ENCODE measurements around the gene NRP1. TPM values are rescaled to one million over a fixed set of nuclear protein-coding genes. Genes with fewer than 3 reads are reported as not detected.
A peak's percentile ranks its signal among the peaks of the same experiment; 100 is the strongest.

Gene NRP1
- total RNA-seq, 1 donor from 2014 or later = 178 TPM

- no peak for DNase-seq
Measured at GRCh38 chr10:33176688-33177087, 157.8 kb downstream of the NRP1 start.

GRCh38 chr10:33174674-33175434 is 159.6 kb downstream of the NRP1 start:
- DNase-seq = no peak

DNA sequence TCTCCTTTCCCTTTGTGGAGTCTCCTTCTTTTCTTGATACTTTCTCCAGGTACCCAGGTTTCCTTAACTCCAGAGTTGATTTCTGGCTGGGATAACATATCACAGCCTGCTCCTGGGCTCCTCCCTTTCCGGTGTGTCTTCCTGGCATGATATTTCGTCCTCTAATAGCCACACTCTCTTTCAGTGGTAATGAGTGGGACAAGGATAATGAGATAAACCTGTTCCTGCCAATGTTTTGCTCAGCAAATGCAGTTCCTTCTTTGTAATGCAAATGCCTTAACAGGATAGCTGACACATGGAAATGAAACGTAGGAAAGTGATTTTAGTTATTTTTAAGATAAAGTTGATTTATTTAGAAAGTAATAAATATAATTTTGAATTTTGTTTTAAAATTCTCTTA is 168.6 kb downstream of the NRP1 start:
- no peak for DNase-seq

DNA sequence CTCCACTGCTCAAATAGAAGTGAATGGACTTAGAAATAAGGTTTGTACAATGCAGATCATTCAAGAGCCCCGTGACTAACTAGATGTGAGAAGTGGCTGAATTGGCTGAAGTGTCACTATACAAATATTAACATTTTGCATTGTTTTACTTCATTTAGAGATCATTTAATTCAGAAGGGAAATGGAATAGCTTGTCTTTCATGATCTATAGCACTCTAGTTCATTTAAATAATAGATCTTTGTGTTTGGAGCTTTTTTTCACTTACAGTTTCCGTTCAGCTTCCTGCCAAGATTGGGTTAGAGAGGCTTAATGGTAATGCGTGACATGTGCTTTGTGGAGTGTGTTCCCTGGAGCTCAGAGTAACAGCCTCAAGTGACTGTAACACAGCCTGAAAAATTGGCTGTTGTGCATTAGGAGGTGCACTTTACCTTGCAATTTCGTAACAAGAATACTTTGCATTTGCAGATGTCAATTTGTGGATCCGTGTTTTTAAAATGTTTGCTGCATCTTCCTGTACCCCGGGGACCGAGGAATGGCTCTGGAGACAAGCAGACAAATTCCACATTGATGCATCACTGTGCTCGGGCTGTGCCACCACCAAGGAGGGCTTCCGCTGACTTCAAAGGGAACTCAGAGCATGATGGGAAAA is 170.3 kb downstream of the NRP1 start:
- DNase-seq = peak; percentile 67

GRCh38 chr10:33162248-33162575 is 172.3 kb downstream of the NRP1 start:
- no peak for DNase-seq

DNA sequence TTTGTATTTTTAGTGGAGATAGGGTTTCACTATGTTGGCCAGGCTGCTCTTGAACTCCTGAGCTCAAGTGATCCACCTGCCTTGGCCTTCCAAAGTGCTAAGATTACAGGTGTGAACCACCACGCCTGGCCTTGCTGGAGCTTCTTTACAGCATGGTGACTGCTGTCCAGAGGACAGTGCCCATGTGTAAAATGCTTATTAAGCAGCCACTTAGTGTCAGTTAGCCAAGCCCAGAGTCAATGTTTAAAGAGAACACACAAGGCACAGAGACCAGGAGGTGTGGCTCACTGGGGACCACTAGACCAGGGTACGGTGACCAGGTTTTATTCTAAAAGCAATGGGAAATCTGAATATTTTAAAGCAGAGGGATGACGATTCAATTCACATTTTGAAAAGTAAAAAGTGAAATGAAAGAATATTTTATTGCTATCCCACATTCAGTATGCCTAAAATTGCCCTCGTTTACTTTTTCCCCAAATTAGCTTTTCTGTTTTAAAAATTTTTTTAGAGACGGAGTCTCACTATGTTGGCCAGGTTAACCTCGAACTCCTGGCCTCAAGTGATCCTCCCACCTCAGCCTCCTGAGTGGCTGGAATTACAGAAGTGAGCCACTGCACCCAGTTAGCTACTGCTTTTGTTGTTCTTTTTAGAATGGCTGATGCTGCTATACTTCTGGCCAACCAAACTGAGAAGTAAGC is 172.8 kb downstream of the NRP1 start:
- no peak for DNase-seq

DNA sequence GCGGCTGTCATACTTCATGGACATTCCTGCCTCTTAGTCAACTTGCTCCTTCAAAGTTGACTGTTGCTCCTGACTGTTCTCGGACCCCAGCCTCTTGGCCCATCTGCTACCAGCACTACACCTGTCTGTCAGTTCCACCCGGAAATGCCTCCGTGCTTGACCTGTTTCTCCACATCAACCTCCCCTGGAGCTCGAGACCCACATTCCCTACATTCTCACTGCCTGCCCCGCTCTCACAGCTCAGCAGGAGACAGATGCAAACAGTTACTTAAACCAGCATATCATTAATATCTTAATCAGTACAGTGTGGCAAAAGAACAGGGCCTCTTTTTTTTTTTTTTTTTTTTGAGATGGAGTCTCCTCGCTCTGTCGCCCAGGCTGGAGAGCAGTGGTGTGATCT is 174.3 kb downstream of the NRP1 start:
- no peak for DNase-seq

GRCh38 chr10:33157103-33157502 is 177.4 kb downstream of the NRP1 start:
- peak; percentile 61 for DNase-seq

DNA sequence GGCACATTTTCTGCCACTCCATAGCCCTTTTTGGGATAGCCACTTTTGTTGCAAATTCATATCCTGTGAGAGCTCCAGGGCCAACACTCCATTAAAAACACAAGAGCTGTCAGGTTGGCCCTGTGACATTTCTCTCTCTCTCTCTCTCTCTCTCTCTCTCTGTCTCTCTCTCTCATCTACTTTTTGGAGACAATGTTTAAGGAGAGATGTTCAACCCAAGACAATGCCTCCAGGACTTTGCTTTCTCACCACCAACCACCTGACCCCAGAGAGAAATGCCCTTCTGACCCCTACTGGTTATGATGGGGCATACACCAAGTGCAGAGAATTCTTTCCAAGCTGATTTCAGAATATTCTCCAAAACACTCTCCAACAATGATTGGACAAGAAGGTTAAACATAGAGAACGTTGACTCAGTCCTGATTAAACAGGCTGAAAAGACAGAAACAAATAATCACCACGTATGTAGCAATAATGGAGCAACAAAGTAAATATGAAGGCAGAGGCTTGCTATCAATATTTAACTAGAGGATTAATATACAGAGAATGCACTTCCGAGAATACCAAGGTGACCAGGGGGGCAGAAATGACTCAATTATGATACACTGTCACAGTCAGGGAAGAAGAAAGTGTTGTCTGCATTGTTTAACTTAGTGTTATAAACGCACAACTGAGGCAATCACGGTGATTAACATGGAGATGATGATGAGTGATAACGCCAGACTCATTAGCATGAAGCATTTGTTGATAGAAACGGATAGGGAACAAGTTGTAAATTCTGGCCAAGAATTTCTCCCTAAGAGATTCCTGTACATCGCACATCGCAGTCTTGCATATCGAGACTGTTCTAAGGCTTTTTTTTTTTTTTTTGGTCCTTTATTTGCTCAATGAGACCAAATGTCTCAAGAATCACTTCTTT is 178.5 kb downstream of the NRP1 start:
- DNase-seq = peak; percentile 64

GRCh38 chr10:33154590-33154989 is 179.9 kb downstream of the NRP1 start:
- no peak for DNase-seq

DNA sequence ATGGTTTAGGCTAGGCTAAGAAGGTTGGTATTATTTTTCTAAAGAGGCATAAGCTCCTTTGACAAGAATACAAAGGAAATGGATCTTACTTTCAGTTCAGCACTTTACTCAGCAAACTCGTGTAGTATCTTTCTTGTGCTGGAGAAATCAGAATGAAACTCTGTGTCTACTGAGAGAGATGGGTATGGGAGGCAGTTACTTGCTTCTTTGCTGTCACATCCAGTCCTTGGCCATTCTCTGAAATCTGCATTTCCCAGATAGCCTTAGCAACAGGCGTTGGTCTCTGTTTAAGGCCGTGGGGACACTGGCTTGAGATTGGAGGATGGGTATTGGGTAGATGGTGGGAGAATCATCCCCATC is 180.5 kb downstream of the NRP1 start:
- no peak for DNase-seq

GRCh38 chr10:33153251-33153967 is 181.1 kb downstream of the NRP1 start:
- DNase-seq = no peak

GRCh38 chr10:33152750-33153149 is 181.7 kb downstream of the NRP1 start:
- DNase-seq = no peak

- no peak for DNase-seq
Measured at GRCh38 chr10:33152146-33152545, 182.3 kb downstream of the NRP1 start.

DNA sequence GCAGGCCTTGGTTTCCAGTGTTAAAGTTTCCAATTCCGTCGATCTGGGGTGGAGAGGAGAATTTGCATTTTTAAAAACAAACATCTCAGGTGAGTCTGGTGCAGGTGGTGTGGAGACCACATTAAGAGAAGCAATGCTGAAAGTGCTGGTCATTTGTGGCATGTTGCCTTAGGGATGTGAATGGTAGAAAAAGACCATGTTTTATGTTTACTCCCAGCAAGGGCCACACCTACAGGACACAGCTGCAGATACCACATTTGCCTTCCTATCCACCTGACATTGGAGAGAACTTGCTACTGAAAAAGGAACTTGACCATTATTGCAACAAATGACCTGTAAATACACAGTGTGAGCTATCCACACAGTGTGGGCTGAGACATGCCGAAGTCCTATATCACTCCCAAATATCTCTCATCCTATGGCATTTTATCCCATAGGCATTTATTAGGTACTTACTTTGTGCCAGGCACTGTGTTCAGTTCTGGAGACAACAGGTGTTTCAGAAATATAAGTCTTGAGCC is 183.1 kb downstream of the NRP1 start:
- no peak for DNase-seq

- DNase-seq = no peak
Measured at GRCh38 chr10:33150889-33151288, 183.6 kb downstream of the NRP1 start.

DNA sequence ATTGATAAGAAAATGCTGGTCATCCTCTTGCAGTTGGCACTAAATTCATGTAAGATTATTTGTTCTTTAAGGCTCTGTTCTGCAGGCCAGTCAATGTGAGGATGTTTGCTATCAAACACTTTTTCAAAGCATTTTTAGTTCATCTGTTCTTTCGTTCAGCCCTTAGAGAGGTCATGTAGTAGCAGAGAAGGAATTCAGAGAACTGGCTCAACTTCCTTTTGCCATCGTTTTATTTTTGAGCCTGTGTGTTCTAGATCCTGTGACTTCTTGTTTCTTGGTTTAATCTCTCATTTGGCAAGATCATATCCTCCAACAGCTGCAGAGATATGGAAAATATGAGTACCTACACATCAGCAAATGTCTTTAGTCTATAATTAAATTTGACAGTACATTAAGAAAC is 184.3 kb downstream of the NRP1 start:
- DNase-seq = no peak

DNA sequence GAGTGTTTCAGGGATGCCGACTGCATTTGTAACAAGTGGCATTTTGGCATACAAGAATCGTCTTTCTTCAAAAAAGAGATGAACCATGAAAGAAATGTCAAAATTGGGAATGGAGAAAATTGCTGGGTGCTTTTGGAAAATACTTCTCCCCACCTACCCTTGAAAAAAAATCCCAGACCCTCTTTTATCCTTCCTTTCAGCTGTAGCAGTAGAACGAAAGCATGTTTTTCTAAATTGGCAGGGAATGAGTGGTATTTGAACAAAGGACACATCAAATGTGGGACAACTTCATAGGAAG is 187.5 kb downstream of the NRP1 start:
- no peak for DNase-seq

- DNase-seq = no peak
Measured at GRCh38 chr10:33146189-33147012, 188.1 kb downstream of the NRP1 start.

- DNase-seq = no peak
Measured at GRCh38 chr10:33145451-33146188, 188.8 kb downstream of the NRP1 start.

Measured in dermis blood vessel endothelial cell (primary cell).